C4-2B (cell line): ENCODE measurements around the gene SPTB.

Experiments
- ZFX ChIP-seq: fragments of 450-650 bp; IDR thresholded peaks from 2 replicates; pipeline ENCODE4 v1.6.1; 2017
- TF ChIP-seq, protein P1 (sequence below): fragments of 450-650 bp; conservative IDR thresholded peaks from 2 replicates; pipeline ENCODE4 v1.5.1; 2017; ENCODE audit warnings: mild to moderate bottlenecking

DNA sequence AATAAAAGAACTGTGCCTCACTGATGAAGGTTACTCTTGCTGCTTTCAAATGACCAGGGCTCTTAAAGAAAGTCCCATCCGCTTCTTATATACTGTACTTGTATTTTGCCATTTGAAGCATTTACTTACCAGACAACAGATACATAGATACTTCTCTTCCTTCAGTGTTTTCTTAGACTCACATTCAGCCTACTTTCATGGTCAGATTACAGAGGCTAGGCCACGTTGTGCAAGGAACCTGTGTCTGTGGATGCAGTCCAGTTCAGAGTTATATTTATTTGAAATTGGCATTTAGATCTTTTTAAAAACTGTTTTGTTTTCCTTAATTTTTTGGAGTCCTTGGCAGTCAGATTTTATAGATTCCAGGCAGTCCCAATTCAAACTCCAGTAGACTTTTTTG is 40.8 kb upstream of the SPTB start:
- TF ChIP-seq, protein P1, sequence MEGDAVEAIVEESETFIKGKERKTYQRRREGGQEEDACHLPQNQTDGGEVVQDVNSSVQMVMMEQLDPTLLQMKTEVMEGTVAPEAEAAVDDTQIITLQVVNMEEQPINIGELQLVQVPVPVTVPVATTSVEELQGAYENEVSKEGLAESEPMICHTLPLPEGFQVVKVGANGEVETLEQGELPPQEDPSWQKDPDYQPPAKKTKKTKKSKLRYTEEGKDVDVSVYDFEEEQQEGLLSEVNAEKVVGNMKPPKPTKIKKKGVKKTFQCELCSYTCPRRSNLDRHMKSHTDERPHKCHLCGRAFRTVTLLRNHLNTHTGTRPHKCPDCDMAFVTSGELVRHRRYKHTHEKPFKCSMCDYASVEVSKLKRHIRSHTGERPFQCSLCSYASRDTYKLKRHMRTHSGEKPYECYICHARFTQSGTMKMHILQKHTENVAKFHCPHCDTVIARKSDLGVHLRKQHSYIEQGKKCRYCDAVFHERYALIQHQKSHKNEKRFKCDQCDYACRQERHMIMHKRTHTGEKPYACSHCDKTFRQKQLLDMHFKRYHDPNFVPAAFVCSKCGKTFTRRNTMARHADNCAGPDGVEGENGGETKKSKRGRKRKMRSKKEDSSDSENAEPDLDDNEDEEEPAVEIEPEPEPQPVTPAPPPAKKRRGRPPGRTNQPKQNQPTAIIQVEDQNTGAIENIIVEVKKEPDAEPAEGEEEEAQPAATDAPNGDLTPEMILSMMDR = no peak
- no peak for TF ChIP-seq ZFX
